ENCODE measurements around the gene P2RX1.
"Not testable (repeated sequence)": the region's sequence is repeated elsewhere in the genome, so short reads cannot be mapped to it uniquely, and the experiment has no call there.

P2RX1 gene

GRCh38 chr17:3860939-3861700, 55.1 kb downstream of the P2RX1 start:
- H3K79me2 ChIP-seq (ENCODE audit: insufficient read depth, low read length) = no peaks in the 10 kb centered on the region
- H3K9ac ChIP-seq (ENCODE audit: low read length) = no peak overlapping the region
- H3K4me3 ChIP-seq (ENCODE audit: insufficient read depth, low read length, poor library complexity, severe bottlenecking) = no peak overlapping the region
- H3K4me2 ChIP-seq (ENCODE audit: low read depth, low read length, poor library complexity, severe bottlenecking) = no peak overlapping the region
- no peak for TF ChIP-seq CTCF (IDR thresholded peaks at IDR 0.05; ENCODE audit: insufficient read depth, low read length, poor library complexity, severe bottlenecking)
- no peak for TF ChIP-seq EZH2phosphoT487 (conservative IDR thresholded peaks at IDR 0.05; ENCODE audit: low read length)
- no peak overlapping the region for H3K27ac ChIP-seq (ENCODE audit: low read depth, low read length)
- H3K9me2 ChIP-seq (replicated peaks; ENCODE audit: insufficient read depth, low read length) = no peaks in the 10 kb centered on the region
- no peak overlapping the region for H2AFZ ChIP-seq (ENCODE audit: low read depth, low read length, severe bottlenecking)
- no peaks in the 10 kb centered on the region for H3K36me3 ChIP-seq (ENCODE audit: low read length)
- no peaks in the 10 kb centered on the region for H3K27me3 ChIP-seq (ENCODE audit: low read length)
- H3K9me3 ChIP-seq (ENCODE audit: insufficient read depth, low read length) = no peaks in the 10 kb centered on the region
- no peaks in the 10 kb centered on the region for H3F3A ChIP-seq (ENCODE audit: insufficient read depth)
- no peaks in the 10 kb centered on the region for H4K20me1 ChIP-seq (ENCODE audit: low read depth, low read length)

- Histone ChIP-seq H3K9me3 (ENCODE audit: insufficient read depth, low read length) (no peaks in the 10 kb centered on the region), H3K4me2 (ENCODE audit: low read depth, low read length, poor library complexity, severe bottlenecking) (no peak overlapping the region), H3K36me3 (ENCODE audit: low read length) (no peaks in the 10 kb centered on the region)
Observed at GRCh38 chr17:3859940-3860339, 56.3 kb downstream of the P2RX1 start.

GRCh38 chr17:3857261-3858105, 58.8 kb downstream of the P2RX1 start:
- Histone ChIP-seq H3K4me3 (ENCODE audit: insufficient read depth, low read length, poor library complexity, severe bottlenecking) (no peak overlapping the region), H3F3A (ENCODE audit: insufficient read depth) (no peaks in the 10 kb centered on the region), H3K9me2 (replicated peaks; ENCODE audit: insufficient read depth, low read length) (no peaks in the 10 kb centered on the region), H3K9me3 (ENCODE audit: insufficient read depth, low read length) (no peaks in the 10 kb centered on the region), H2AFZ (ENCODE audit: low read depth, low read length, severe bottlenecking) (no peak overlapping the region), H3K36me3 (ENCODE audit: low read length) (no peaks in the 10 kb centered on the region), H3K27me3 (ENCODE audit: low read length) (no peaks in the 10 kb centered on the region), H3K9ac (ENCODE audit: low read length) (no peak overlapping the region), H3K27ac (ENCODE audit: low read depth, low read length) (no peak overlapping the region), H3K79me2 (ENCODE audit: insufficient read depth, low read length) (no peaks in the 10 kb centered on the region), H3K4me2 (ENCODE audit: low read depth, low read length, poor library complexity, severe bottlenecking) (no peak overlapping the region), H4K20me1 (ENCODE audit: low read depth, low read length) (no peaks in the 10 kb centered on the region)
- no peak for TF ChIP-seq CTCF (IDR thresholded peaks at IDR 0.05; ENCODE audit: insufficient read depth, low read length, poor library complexity, severe bottlenecking)
- no peak for TF ChIP-seq EZH2phosphoT487 (conservative IDR thresholded peaks at IDR 0.05; ENCODE audit: low read length)

More at GRCh38 chr17:3859940-3860339, 56.3 kb downstream of the P2RX1 start:
- no peak overlapping the region for H3K27ac ChIP-seq (ENCODE audit: low read depth, low read length)
- H3K4me3 ChIP-seq (ENCODE audit: insufficient read depth, low read length, poor library complexity, severe bottlenecking) = no peak overlapping the region
- H2AFZ ChIP-seq (ENCODE audit: low read depth, low read length, severe bottlenecking) = no peak overlapping the region
- no peaks in the 10 kb centered on the region for H3F3A ChIP-seq (ENCODE audit: insufficient read depth)
- H3K9ac ChIP-seq (ENCODE audit: low read length) = no peak overlapping the region
- no peaks in the 10 kb centered on the region for H3K9me2 ChIP-seq (replicated peaks; ENCODE audit: insufficient read depth, low read length)
- H4K20me1 ChIP-seq (ENCODE audit: low read depth, low read length) = no peaks in the 10 kb centered on the region
- no peak for TF ChIP-seq CTCF (IDR thresholded peaks at IDR 0.05; ENCODE audit: insufficient read depth, low read length, poor library complexity, severe bottlenecking)
- no peak for TF ChIP-seq EZH2phosphoT487 (conservative IDR thresholded peaks at IDR 0.05; ENCODE audit: low read length)
- no peaks in the 10 kb centered on the region for H3K79me2 ChIP-seq (ENCODE audit: insufficient read depth, low read length)
- H3K27me3 ChIP-seq (ENCODE audit: low read length) = no peaks in the 10 kb centered on the region

- not testable (repeated sequence) for H3K27me3 ChIP-seq (ENCODE audit: low read length); H3K9me2 ChIP-seq (replicated peaks; ENCODE audit: insufficient read depth, low read length); H3K9me3 ChIP-seq (ENCODE audit: insufficient read depth, low read length); H3K9ac ChIP-seq (ENCODE audit: low read length); H4K20me1 ChIP-seq (ENCODE audit: low read depth, low read length); H3K27ac ChIP-seq (ENCODE audit: low read depth, low read length); H2AFZ ChIP-seq (ENCODE audit: low read depth, low read length, severe bottlenecking); H3K36me3 ChIP-seq (ENCODE audit: low read length); H3F3A ChIP-seq (ENCODE audit: insufficient read depth); H3K4me3 ChIP-seq (ENCODE audit: insufficient read depth, low read length, poor library complexity, severe bottlenecking); H3K79me2 ChIP-seq (ENCODE audit: insufficient read depth, low read length); H3K4me2 ChIP-seq (ENCODE audit: low read depth, low read length, poor library complexity, severe bottlenecking)
Observed at GRCh38 chr17:3854204-3854603, 62.1 kb downstream of the P2RX1 start.
